HG03139 (cell line): ENCODE measurements around the gene BARX1.
"Not testable (repeated sequence)": the region's sequence is repeated elsewhere in the genome, so short reads cannot be mapped to it uniquely, and the experiment has no call there.

Experiments
- ATAC-seq: cut with Tn5 transposase; IDR thresholded peaks from one replicate; pipeline ENCODE4 v1.9.1; 2021; ENCODE audit not compliant: unreplicated experiment

Gene BARX1

GRCh38 chr9:93955111-93955980 is at the start of gene BARX1:
TSS of gene BARX1 (minus strand) at chr9:93955355. CDS start at chr9:93955146, 209 bp downstream.
- ATAC-seq: no peak

- ATAC-seq: no peak
Observed at GRCh38 chr9:94002316-94003140, 47.4 kb upstream of the BARX1 start.

GRCh38 chr9:93996863-93997262 is 41.7 kb upstream of the BARX1 start:
- no peak for ATAC-seq

GRCh38 chr9:93996367-93996766 is 41.2 kb upstream of the BARX1 start:
- ATAC-seq: no peak

- ATAC-seq: no peak
Observed at GRCh38 chr9:93994545-93994944, 39.4 kb upstream of the BARX1 start.

GRCh38 chr9:93994132-93994531 is 39.0 kb upstream of the BARX1 start:
- no peak for ATAC-seq

GRCh38 chr9:93992830-93993229 is 37.7 kb upstream of the BARX1 start:
- no peak for ATAC-seq

- ATAC-seq: no peak
Observed at GRCh38 chr9:93990448-93990847, 35.3 kb upstream of the BARX1 start.

GRCh38 chr9:93988056-93988455 is 32.9 kb upstream of the BARX1 start:
- ATAC-seq: no peak

GRCh38 chr9:93984860-93985259 is 29.7 kb upstream of the BARX1 start:
- ATAC-seq: no peak

- ATAC-seq: no peak
Observed at GRCh38 chr9:93983875-93984274, 28.7 kb upstream of the BARX1 start.

GRCh38 chr9:93979721-93980120 is 24.6 kb upstream of the BARX1 start:
- ATAC-seq: no peak

GRCh38 chr9:93978551-93978950 is 23.4 kb upstream of the BARX1 start:
- ATAC-seq: no peak

GRCh38 chr9:93976973-93977372 is 21.8 kb upstream of the BARX1 start:
- no peak for ATAC-seq

GRCh38 chr9:93976081-93976480 is 20.9 kb upstream of the BARX1 start:
- no peak for ATAC-seq

GRCh38 chr9:93975262-93975661 is 20.1 kb upstream of the BARX1 start:
- no peak for ATAC-seq

- ATAC-seq: no peak
Observed at GRCh38 chr9:93974151-93974550, 19.0 kb upstream of the BARX1 start.

- ATAC-seq: not testable (repeated sequence)
Observed at GRCh38 chr9:93972655-93973054, 17.5 kb upstream of the BARX1 start.

GRCh38 chr9:93969328-93969661 is 14.1 kb upstream of the BARX1 start:
- no peak for ATAC-seq

- no peak for ATAC-seq
Observed at GRCh38 chr9:93968451-93969327, 13.5 kb upstream of the BARX1 start.
